ENCODE results near the gene SLC41A2.

DNA sequence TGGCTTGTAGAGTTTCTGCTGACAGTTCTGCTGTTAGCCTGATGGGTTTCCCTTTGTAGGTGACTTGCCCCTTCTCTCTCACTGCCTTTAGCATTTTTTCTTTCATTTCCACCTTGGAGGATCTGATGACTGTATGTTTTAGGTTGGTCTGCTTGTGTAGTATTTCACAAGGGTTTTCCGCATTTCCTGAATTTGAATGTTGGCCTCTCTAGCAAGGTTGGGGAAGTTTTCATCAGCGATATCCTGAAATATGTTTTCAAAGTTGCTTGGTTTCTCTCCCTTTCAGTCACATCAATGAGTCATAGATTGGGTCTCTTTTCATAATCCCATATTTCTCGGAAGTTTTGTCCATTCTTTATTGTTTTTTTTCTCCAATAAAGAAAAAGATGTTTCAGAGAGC, 39.5 kb upstream of the SLC41A2 start:
- TF ChIP-seq, protein P1, sequence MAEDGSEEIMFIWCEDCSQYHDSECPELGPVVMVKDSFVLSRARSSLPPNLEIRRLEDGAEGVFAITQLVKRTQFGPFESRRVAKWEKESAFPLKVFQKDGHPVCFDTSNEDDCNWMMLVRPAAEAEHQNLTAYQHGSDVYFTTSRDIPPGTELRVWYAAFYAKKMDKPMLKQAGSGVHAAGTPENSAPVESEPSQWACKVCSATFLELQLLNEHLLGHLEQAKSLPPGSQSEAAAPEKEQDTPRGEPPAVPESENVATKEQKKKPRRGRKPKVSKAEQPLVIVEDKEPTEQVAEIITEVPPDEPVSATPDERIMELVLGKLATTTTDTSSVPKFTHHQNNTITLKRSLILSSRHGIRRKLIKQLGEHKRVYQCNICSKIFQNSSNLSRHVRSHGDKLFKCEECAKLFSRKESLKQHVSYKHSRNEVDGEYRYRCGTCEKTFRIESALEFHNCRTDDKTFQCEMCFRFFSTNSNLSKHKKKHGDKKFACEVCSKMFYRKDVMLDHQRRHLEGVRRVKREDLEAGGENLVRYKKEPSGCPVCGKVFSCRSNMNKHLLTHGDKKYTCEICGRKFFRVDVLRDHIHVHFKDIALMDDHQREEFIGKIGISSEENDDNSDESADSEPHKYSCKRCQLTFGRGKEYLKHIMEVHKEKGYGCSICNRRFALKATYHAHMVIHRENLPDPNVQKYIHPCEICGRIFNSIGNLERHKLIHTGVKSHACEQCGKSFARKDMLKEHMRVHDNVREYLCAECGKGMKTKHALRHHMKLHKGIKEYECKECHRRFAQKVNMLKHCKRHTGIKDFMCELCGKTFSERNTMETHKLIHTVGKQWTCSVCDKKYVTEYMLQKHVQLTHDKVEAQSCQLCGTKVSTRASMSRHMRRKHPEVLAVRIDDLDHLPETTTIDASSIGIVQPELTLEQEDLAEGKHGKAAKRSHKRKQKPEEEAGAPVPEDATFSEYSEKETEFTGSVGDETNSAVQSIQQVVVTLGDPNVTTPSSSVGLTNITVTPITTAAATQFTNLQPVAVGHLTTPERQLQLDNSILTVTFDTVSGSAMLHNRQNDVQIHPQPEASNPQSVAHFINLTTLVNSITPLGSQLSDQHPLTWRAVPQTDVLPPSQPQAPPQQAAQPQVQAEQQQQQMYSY (CRISPR knock-in tag; IDR thresholded peaks at IDR 0.05): no peak
- TF ChIP-seq, protein P2, sequence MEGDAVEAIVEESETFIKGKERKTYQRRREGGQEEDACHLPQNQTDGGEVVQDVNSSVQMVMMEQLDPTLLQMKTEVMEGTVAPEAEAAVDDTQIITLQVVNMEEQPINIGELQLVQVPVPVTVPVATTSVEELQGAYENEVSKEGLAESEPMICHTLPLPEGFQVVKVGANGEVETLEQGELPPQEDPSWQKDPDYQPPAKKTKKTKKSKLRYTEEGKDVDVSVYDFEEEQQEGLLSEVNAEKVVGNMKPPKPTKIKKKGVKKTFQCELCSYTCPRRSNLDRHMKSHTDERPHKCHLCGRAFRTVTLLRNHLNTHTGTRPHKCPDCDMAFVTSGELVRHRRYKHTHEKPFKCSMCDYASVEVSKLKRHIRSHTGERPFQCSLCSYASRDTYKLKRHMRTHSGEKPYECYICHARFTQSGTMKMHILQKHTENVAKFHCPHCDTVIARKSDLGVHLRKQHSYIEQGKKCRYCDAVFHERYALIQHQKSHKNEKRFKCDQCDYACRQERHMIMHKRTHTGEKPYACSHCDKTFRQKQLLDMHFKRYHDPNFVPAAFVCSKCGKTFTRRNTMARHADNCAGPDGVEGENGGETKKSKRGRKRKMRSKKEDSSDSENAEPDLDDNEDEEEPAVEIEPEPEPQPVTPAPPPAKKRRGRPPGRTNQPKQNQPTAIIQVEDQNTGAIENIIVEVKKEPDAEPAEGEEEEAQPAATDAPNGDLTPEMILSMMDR (IDR thresholded peaks at IDR 0.05): no peak
- no peak for TF ChIP-seq TCF7 (CRISPR knock-in tag; IDR thresholded peaks at IDR 0.05; ENCODE audit: low read depth)
- TF ChIP-seq, protein P3, sequence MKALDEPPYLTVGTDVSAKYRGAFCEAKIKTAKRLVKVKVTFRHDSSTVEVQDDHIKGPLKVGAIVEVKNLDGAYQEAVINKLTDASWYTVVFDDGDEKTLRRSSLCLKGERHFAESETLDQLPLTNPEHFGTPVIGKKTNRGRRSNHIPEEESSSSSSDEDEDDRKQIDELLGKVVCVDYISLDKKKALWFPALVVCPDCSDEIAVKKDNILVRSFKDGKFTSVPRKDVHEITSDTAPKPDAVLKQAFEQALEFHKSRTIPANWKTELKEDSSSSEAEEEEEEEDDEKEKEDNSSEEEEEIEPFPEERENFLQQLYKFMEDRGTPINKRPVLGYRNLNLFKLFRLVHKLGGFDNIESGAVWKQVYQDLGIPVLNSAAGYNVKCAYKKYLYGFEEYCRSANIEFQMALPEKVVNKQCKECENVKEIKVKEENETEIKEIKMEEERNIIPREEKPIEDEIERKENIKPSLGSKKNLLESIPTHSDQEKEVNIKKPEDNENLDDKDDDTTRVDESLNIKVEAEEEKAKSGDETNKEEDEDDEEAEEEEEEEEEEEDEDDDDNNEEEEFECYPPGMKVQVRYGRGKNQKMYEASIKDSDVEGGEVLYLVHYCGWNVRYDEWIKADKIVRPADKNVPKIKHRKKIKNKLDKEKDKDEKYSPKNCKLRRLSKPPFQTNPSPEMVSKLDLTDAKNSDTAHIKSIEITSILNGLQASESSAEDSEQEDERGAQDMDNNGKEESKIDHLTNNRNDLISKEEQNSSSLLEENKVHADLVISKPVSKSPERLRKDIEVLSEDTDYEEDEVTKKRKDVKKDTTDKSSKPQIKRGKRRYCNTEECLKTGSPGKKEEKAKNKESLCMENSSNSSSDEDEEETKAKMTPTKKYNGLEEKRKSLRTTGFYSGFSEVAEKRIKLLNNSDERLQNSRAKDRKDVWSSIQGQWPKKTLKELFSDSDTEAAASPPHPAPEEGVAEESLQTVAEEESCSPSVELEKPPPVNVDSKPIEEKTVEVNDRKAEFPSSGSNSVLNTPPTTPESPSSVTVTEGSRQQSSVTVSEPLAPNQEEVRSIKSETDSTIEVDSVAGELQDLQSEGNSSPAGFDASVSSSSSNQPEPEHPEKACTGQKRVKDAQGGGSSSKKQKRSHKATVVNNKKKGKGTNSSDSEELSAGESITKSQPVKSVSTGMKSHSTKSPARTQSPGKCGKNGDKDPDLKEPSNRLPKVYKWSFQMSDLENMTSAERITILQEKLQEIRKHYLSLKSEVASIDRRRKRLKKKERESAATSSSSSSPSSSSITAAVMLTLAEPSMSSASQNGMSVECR (CRISPR knock-in tag; IDR thresholded peaks at IDR 0.05; ENCODE audit: borderline replicate concordance): no peak
- no peak for TF ChIP-seq NR2C2 (CRISPR knock-in tag; IDR thresholded peaks at IDR 0.05)
- TF ChIP-seq, protein P4, sequence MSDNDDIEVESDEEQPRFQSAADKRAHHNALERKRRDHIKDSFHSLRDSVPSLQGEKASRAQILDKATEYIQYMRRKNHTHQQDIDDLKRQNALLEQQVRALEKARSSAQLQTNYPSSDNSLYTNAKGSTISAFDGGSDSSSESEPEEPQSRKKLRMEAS (CRISPR knock-in tag; IDR thresholded peaks at IDR 0.05): no peak
- TF ChIP-seq JUN (CRISPR knock-in tag; IDR thresholded peaks at IDR 0.05): no peak
- TF ChIP-seq NFE2L1 (CRISPR knock-in tag; IDR thresholded peaks at IDR 0.05): no peak
- no peak for TF ChIP-seq NFYB (CRISPR knock-in tag; conservative IDR thresholded peaks at IDR 0.05; ENCODE audit: low read depth)
- TF ChIP-seq SMAD3 (CRISPR knock-in tag; IDR thresholded peaks at IDR 0.05; ENCODE audit: borderline replicate concordance): no peak
- no peak for TF ChIP-seq TEAD4 (CRISPR knock-in tag; IDR thresholded peaks at IDR 0.05)
